HG03280 (cell line): Measurements from ENCODE around the gene GDF15.
A peak's percentile ranks its signal among the peaks of the same experiment; 100 is the strongest.
"Not testable (repeated sequence)": the region's sequence is repeated elsewhere in the genome, so short reads cannot be mapped to it uniquely, and the experiment has no call there.

Source experiments
- ATAC-seq: cut with Tn5 transposase; IDR thresholded peaks from one replicate; pipeline ENCODE4 v1.9.1; 2021; ENCODE audit warnings: mild to moderate bottlenecking, moderate library complexity; ENCODE audit not compliant: unreplicated experiment

GDF15 gene

DNA sequence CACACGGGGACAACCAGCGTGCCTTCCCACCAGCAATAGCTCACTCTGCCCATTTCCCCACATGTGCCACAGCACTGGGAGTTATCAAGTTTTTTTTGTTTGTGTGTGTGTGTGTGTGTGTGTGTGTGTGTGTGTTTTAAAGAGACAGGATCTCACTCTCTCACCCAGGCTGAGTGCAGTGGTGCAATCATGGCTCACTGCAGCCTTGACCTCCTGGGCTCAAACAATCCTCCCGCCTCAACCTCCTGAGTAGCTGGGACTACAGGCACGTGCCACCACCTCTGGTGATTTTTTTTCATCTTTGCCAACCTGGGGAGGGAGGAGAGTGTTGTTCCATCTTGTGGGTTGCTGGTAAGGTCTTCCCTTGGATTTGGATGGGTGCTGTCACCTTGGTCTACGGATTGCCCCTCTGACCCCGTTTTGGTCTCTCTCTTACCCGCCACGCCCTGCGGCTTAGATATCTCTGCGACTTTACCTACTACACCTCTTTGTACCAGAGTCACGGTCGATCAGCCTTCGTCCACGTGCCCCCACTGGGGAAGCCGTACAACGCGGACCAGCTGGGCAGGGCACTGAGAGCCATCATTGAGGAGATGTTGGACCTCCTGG lies 22.9 kb upstream of the GDF15 start:
- ATAC-seq: no peak

DNA sequence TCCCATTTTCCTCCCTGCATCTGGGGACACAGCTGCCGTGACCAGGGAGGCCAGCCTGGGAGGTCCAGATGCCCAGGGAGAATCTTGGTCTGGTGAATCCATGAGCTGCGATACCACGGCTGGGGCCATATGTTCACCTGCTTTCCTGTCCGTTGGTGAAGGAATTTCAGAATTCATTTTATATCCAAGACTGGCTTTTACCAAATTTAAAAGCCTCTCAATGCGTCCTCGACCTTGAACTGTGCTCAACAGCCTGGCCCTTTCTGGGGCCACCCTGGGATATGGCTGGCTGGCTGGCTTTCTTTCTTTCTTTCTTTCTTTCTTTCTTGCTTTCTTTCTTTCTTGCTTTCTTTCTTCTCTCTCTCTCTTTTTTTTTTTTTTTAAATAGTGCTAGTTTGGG lies 22.2 kb upstream of the GDF15 start:
- ATAC-seq: no peak

GRCh38 chr19:18364277-18364825 lies 21.6 kb upstream of the GDF15 start:
- not testable (repeated sequence) for ATAC-seq

DNA sequence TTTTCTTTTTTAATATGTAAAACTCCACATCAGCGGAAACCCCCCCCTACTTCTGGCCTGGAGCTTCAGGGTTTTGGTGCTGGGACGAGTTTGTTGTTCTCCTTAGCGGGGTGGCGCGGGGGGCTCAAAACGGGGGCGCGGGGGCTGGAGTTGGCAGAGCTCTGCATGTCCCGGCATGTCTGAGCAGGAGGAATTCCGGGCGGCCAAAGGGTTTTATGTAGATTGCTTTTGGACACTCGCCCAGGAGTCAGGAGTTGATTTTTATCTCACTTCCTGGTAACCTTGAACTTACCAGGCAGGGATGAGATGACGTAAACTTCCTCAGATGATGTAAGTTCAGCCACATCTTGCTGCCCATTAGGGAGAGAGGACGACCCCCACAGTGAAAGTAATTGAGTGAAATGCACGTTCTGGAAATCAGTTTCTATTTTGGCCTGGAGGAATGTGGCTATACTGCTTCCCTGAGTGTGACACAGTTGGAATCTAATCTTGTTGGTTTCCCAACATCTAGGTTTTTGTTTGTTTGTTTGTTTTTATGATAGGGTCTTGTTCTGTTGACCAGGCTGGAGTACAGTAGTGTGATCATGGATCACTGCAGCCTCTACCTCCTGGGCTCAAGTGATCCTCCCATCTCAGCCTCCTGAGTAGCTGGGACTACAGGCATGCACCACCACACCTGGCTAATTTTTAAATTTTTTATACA lies 21.0 kb upstream of the GDF15 start:
- ATAC-seq: no peak

- ATAC-seq: no peak
These were observed 19.9 kb upstream of the GDF15 start for GRCh38 chr19:18366021-18366435.

DNA sequence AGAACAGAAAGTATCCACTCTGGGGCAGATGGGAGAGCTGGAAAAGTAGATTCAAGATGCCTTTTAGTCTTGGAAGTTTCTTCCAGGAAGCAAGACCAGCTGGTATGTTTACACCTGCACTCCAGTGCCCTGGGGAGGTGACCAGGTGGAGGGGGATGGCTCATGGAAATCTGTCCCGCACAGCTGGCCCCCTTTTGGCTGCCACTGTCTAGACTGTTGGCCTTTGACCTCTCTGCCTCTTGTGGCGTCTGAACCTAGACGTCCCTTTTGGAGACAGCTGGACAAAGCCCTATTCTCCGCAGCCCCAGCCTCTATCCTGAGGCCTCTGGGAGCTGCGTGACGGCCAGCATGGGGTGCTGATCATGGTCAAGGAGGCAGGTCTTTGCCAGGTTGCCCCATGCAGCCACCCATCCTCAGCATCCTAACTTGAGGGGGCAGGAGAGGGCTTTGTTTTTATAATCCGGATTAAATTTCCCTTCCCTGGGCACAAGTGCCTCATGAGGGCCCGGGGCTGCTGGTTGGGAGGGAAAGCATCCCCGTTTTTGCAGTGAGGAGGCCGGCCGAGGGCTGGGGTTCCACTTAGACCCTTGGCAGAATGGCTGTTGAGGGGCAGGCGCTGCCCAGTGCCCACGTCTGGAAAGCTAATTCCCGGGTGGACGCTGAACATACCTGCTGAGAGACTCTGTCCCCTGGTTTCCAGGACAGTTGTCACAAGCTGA lies 17.3 kb upstream of the GDF15 start:
- no peak for ATAC-seq

DNA sequence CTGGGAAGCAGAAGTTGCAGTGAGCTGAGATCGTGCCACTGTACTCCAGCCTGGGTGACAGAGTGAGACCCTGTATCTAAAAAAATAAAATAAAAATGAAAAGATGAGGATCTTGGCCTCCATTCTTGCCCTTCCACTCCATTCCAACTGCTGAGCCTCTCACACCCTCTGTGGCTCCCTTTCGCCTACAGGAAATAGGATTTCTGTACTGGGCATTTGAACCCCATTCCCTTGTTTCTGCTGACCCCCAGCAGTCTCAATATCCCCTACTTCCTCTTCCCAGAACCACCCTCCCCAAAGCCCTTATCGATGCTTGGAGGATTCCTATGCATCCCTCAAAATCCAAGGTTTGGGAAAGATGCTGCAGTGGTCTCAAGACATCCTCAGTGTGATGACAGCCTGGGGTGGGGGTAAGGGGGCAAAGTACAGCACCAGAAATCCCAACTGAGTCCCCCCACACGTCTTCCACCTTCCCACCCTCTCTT lies 12.5 kb upstream of the GDF15 start:
- ATAC-seq: no peak

DNA sequence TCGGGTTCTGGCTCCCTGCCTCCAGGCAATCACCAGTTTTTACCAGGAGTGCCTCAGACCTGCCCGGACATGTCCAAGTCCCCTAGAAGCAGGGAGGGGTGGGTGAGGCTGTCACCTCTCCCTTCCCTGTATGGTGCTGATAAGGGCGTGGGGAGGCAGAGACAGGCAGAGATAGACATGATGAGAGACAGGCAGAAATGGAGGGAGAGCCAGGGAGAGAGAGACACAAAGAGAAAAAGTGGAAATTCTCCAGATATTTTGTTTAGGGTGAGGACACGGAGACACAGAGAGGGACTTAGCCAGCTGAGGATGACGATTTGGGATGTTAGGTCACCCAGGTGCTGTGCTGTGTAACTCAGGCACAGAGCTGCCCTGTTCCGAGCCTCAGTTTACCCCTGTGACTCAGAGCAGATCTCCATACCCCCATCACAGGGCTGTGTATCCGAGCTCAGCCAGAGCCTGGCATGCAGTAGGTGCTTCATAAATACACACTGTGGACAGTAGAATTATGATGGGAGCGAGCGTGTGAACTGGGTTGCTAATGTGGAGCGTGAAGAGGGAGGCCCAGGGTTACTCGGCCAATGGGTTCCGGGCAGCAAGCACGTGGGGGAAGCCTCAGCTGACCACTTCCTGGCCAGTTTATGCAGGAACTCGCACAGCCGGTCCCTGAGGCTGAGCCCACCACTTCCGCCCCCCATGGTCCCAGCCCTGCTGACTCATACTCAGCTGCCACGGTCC lies 11.9 kb upstream of the GDF15 start:
- ATAC-seq: peak; percentile 86

DNA sequence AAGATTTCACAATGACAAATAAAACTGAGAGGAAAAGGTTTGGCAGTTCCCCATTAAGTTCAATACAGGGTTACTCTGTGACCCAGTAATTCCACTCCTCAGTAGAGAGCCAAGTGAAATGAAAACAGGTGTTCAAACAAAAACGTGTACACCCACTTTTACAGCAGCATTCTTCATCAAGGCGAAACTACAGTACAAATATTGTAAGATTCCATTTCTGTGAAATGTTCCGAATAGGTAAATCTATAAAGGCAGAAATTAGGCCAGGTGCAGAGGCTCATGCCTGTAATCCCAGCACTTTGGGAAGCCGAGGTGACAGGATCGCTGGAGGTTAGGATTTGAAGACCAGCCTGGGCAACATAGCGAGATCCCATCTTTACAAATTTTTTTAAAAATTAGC lies 8.9 kb upstream of the GDF15 start:
- ATAC-seq: no peak

GRCh38 chr19:18379803-18380747 lies 5.9 kb upstream of the GDF15 start:
- ATAC-seq: no peak

DNA sequence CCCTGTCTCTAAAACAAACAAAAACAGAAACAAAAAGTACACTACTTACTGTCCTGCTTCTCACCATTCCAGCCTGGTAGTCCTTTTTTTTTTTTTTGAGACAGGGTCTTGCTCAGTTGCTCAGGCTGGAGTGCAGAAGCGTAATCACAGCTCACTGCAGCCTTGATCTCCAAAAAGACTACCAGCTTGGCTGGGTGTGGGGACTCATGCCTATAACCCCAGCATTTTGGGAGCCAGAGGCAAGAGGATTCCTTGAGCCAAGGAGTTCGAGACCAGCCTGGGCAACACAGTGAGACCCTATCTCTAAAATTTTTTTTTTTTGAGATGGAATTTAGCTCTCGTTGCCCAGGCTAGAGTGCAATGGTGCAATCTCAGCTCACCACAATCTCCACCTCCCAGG lies 5.1 kb upstream of the GDF15 start:
- no peak for ATAC-seq

DNA sequence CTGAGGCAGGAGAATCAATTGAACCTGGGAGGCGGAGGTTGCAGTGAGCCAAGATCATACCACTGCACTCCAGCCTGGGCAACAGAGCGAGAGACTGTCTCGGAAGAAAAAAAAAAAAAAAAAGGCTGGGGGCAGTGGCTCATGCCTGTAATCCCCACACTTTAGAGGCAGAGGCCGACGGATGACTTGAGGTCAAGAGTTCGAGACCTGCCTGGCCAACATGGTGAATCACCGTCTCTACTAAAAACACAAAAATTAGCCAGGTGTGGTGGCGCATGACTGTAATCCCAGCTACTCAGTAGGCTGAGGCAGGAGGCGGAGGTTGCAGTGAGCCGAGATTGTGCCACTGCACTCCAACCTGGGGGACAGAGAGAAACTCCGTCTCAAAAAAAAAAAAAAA lies 2.3 kb upstream of the GDF15 start:
- not testable (repeated sequence) for ATAC-seq

DNA sequence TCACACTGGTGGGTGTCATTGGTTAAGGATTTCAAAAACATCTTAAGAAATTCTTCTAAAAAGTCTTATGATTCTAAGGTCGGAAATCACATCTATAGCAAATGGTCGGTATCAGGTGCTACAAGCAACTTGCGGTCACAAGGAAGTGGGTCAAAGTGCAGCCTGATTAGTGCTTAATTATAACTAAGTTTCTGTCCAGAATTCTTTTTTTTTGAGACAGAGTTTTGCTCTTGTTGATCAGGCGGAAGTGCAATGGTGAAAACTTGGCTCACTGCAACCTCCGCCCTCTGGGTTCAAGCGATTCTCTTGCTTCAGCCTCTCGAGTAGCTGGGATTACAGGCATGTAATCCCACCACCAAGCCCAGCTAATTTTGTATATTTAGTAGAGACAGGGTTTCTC lies 1.2 kb upstream of the GDF15 start:
- ATAC-seq: no peak

DNA sequence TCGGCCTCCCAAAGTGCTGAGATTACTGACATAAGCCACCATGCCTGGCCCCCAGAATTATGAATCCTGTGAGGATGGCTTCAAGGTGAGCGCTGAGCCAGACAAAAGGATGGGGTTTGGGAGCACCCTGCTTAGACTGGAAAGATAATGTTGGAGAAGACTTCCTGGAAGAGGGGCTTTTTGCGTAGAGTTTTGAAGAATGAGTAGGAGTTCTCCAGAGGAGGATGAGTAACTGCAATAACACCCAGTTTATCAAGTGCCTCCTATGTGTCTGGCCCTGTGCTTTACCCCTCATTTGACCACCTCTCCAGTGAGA lies 641 bp upstream of the GDF15 start:
- ATAC-seq: no peak

DNA sequence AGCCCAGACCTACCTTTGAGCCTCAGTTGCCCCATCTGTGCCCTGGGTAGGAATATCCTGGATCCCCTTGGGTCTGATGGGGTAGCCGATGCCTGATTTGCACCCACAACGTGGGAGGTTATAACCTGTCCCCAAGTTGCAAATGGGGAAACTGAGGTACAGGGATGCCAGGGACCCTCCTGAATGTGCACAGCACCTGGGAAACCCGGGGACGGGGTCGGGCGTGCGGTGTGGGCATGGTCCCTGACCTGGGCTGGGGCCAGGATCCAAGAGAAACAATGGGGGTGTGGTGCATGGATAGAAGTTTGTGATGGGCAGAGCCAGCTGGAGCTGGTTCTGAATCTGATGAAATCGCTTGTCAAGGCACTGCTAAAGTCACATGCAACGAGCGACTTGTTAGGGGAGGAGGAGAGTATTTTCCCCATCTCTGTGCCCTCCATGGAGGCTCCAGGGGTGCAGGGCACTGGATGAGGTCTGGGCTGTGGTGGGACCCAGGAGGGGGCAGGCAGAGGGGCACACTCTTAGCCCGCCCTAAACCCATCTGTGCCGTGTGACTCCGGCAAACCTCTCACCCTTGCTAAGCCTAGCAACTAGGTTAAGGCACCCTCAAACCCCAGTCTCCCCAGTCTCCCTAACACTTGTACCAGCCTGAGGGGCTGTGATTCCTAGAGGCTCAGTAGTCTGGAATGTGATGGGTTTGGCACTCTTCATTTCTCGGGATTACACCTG lies 749 bp downstream of the GDF15 start:
- ATAC-seq: no peak

DNA sequence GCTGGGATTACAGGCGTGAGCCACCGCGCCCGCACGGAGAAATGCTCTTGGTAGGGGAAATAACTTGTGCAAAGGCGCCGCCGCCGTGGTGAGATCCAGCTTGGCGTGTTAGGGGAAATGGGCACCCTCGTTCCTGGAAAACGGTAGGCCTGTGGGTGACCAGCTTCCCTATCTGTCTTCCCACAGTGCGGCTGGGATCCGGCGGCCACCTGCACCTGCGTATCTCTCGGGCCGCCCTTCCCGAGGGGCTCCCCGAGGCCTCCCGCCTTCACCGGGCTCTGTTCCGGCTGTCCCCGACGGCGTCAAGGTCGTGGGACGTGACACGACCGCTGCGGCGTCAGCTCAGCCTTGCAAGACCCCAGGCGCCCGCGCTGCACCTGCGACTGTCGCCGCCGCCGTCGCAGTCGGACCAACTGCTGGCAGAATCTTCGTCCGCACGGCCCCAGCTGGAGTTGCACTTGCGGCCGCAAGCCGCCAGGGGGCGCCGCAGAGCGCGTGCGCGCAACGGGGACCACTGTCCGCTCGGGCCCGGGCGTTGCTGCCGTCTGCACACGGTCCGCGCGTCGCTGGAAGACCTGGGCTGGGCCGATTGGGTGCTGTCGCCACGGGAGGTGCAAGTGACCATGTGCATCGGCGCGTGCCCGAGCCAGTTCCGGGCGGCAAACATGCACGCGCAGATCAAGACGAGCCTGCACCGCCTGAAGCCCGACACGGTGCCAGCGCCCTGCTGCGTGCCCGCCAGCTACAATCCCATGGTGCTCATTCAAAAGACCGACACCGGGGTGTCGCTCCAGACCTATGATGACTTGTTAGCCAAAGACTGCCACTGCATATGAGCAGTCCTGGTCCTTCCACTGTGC lies 2.4 kb downstream of the GDF15 start:
- ATAC-seq: peak; percentile 61

DNA sequence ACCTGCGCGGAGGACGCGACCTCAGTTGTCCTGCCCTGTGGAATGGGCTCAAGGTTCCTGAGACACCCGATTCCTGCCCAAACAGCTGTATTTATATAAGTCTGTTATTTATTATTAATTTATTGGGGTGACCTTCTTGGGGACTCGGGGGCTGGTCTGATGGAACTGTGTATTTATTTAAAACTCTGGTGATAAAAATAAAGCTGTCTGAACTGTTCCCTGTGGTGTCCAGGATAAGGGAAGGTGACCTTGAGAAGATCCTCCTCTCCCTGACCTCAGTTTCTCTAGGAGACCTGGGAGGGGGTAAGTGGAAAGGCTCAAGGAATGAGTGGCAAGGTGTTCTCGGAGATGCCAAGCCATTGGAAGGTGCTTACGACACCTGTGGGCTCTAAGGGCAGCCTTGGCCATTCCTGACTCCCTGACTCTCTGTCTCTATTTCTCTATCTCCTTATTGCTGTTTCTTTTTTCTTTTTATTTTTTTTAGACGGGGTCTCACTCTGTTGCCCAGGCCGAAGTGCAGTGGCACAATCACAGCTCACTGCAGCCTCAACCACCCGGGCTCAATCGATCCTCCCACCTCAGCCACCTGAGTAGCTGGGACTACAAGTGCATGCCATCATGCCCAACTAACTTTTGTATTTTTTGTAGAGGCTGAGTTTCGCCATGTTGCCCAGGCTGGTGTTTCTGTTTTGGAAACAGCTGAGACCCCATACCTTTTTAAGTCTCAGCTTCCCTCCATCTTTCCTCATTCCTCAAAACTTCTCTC lies 3.2 kb downstream of the GDF15 start:
- ATAC-seq: no peak

- no peak for ATAC-seq
These were observed 3.7 kb downstream of the GDF15 start for GRCh38 chr19:18389726-18390064.
